NCI-H2081 (cell line): Measurements from ENCODE around the gene PCNX4.
A peak's percentile ranks its signal among the peaks of the same experiment; 100 is the strongest.

Experiments
- DNase-seq, 2 experiments: peaks; one replicate each; lab custom pipeline; 2025; lab: John Stamatoyannopoulos, UW

PCNX4 gene

GRCh38 chr14:60206249-60206670 is 114.5 kb downstream of the PCNX4 start:
- DNase-seq: no peak

GRCh38 chr14:60206837-60207533 is 115.3 kb downstream of the PCNX4 start:
- DNase-seq: no peak

- no peak for DNase-seq
Measured at GRCh38 chr14:60210703-60211102, 119.0 kb downstream of the PCNX4 start.

- DNase-seq: peak; percentile 5 to 35
Measured at GRCh38 chr14:60211153-60211552, 119.4 kb downstream of the PCNX4 start.

- DNase-seq: no peak
Measured at GRCh38 chr14:60212503-60213371, 121.0 kb downstream of the PCNX4 start.

GRCh38 chr14:60214003-60214402 is 122.3 kb downstream of the PCNX4 start:
- DNase-seq: no peak

- DNase-seq: no peak
Measured at GRCh38 chr14:60214415-60215126, 122.8 kb downstream of the PCNX4 start.

- DNase-seq: no peak
Measured at GRCh38 chr14:60215127-60215444, 123.4 kb downstream of the PCNX4 start.

- DNase-seq: no peak
Measured at GRCh38 chr14:60215520-60216420, 124.0 kb downstream of the PCNX4 start.

- no peak for DNase-seq
Measured at GRCh38 chr14:60217713-60218112, 126.0 kb downstream of the PCNX4 start.
